ENCODE measurements around the gene MYOCOS.

MYOCOS gene, protein sequence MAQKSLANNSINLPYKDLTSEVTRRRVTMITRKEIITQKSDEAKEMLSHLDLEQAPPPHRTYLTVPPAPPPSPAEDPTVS

DNA sequence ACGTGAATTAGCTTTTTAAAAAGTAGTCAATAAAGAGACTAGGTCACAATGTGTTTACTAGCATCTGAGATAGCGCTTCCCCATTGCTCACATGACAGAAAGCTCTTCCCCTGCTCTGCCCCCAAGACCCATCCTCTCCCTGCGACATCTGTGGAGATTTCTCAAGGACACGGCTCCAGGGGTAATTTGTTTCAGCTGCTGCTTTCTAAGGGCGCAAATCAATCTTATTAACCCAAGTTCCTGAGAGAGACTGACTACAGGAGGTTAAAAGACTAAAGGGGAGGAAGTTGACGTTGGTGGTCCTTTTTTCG lies at the start of gene MYOCOS:
Gene MYOCOS (plus strand): TSS at position 92 of the 311 bp plus-strand sequence. CDS start 1,641 bp downstream, outside the sequence.
- H3K4me3 ChIP-seq (ENCODE audit: low read depth, low read length) = no peak within 1 kb of the TSS
- H3K27me3 ChIP-seq (ENCODE audit: control insufficient read depth, insufficient read depth, low read length) = no peaks in the 10 kb centered on the region
- H3K9ac ChIP-seq (ENCODE audit: low read depth, low read length) = no peak within 1 kb of the TSS
- H3K4me1 ChIP-seq (ENCODE audit: control insufficient read depth, insufficient read depth, low read length) = peaks cover 3% of the 10 kb centered on the region
- H3K36me3 ChIP-seq (ENCODE audit: control insufficient read depth, insufficient read depth, low read length) = no peaks in the 10 kb centered on the region
- no peaks in the 10 kb centered on the region for H3K9me3 ChIP-seq (ENCODE audit: control insufficient read depth, insufficient read depth, low read length)

DNA sequence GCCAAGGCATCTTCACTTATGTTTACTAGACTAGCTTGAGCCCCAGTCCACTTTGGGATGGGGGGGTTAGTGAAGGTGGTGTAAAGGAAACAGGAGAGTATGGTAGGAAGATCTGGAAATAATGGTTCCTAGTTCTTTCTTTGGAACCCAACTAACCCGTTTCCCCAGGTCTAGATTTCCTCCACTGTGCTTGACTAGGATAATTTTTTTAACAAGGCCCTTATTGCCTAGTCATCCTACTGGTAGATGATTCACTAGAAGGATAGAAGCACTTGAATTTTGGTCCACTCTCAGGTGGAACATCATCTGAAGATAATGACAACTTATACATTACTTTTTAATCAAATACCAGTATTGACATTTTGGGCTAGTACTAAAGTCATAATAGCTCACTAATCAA lies 45.9 kb upstream of the MYOCOS start:
- Histone ChIP-seq H3K9me3 (ENCODE audit: control insufficient read depth, insufficient read depth, low read length) (no peaks in the 10 kb centered on the region), H3K36me3 (ENCODE audit: control insufficient read depth, insufficient read depth, low read length) (peaks cover 21% of the 10 kb centered on the region), H3K4me3 (ENCODE audit: low read depth, low read length) (no peak overlapping the region), H3K9ac (ENCODE audit: low read depth, low read length) (no peak overlapping the region), H3K4me1 (ENCODE audit: control insufficient read depth, insufficient read depth, low read length) (no peaks in the 10 kb centered on the region), H3K27me3 (ENCODE audit: control insufficient read depth, insufficient read depth, low read length) (no peaks in the 10 kb centered on the region)

DNA sequence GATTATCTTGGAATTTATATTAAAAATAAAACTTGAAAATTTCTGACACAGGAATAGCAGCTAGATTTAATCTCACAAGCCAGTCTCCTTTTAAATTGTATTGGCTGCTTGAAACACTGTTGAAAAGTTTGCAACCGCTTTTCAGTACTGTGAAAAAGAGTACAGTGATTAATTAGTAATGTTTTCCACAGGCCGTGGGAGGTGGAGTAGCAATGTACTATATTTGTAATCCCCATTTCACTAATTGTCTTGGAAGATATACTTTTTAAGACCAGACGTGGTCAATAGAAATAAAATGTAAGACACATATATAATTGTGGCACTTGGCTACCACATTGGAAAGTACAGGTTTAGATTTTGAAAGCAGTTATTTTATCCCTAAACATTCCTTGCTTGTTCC lies 40.8 kb upstream of the MYOCOS start:
- Histone ChIP-seq H3K9ac (ENCODE audit: low read depth, low read length) (no peak overlapping the region), H3K36me3 (ENCODE audit: control insufficient read depth, insufficient read depth, low read length) (peaks cover 32% of the 10 kb centered on the region), H3K4me1 (ENCODE audit: control insufficient read depth, insufficient read depth, low read length) (no peaks in the 10 kb centered on the region), H3K9me3 (ENCODE audit: control insufficient read depth, insufficient read depth, low read length) (no peaks in the 10 kb centered on the region), H3K4me3 (ENCODE audit: low read depth, low read length) (no peak overlapping the region), H3K27me3 (ENCODE audit: control insufficient read depth, insufficient read depth, low read length) (no peaks in the 10 kb centered on the region)

DNA sequence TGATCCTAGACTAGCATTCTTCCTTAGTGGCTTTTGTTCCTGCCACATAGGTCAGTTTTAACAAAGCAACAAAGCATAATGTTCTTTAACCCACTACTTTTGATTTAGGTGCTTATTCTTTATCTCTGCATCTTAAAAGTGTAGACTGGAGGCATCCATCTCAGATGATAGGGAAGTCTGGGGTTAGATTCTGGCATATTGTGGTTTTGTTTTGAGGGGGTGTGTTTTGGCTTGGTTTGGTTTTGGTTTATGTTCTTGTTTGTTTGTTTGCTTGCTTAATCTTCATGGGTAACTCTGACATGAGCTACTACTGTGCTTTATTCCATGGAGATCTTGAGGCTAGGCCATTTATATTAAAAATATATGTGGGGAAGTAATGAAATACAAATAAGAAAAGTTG lies 40.3 kb upstream of the MYOCOS start:
- Histone ChIP-seq H3K27me3 (ENCODE audit: control insufficient read depth, insufficient read depth, low read length) (no peaks in the 10 kb centered on the region), H3K9me3 (ENCODE audit: control insufficient read depth, insufficient read depth, low read length) (no peaks in the 10 kb centered on the region), H3K9ac (ENCODE audit: low read depth, low read length) (no peak overlapping the region), H3K36me3 (ENCODE audit: control insufficient read depth, insufficient read depth, low read length) (peaks cover 34% of the 10 kb centered on the region), H3K4me3 (ENCODE audit: low read depth, low read length) (no peak overlapping the region), H3K4me1 (ENCODE audit: control insufficient read depth, insufficient read depth, low read length) (no peaks in the 10 kb centered on the region)

DNA sequence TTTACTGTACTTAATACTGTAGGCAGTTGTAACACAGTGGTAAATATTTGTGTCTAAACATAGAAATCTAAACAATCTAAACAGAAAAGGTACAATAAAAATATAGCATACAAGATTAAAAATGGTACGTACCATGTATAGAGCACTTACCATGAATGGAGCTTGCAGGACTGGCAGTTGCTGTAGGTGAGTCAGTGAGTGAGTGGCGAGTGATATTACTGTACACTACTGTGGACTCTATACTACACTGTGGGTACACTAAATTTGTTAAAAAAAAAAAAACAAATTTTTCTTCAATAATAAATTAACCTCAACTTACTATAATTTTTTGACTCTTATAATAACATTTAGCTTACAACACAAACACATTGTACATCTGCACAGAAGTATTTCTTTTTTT lies 39.5 kb upstream of the MYOCOS start:
- Histone ChIP-seq H3K27me3 (ENCODE audit: control insufficient read depth, insufficient read depth, low read length) (no peaks in the 10 kb centered on the region), H3K36me3 (ENCODE audit: control insufficient read depth, insufficient read depth, low read length) (peaks cover 41% of the 10 kb centered on the region), H3K4me1 (ENCODE audit: control insufficient read depth, insufficient read depth, low read length) (no peaks in the 10 kb centered on the region), H3K9ac (ENCODE audit: low read depth, low read length) (no peak overlapping the region), H3K4me3 (ENCODE audit: low read depth, low read length) (no peak overlapping the region), H3K9me3 (ENCODE audit: control insufficient read depth, insufficient read depth, low read length) (no peaks in the 10 kb centered on the region)

DNA sequence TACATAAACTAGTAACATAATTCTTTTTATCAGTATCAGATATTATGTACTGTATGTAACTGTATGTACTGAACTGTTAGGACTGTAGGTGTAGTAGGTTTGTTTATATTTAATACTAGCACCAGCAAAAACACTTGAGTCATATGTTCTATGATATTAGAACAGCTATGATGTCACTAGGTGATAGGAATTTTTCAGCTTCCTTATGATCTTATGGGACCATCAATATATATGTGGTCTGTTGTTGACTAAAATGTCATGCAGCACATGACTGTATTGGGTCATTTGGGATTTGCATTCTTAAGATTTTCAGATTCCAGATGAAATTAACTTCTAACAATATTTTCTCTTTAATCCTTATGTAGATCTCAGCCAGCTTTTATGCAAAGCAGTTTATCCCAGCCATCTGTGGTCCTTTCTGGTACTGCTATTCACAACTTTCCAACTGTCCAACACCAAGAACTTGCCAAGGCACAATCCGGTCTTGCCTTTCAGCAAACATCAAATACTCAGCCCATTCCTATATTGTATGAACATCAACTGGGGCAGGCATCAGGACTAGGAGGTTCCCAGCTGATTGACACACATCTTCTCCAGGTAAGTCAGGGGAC lies 38.3 kb upstream of the MYOCOS start:
- Histone ChIP-seq H3K9ac (ENCODE audit: low read depth, low read length) (no peak overlapping the region), H3K36me3 (ENCODE audit: control insufficient read depth, insufficient read depth, low read length) (peaks cover 35% of the 10 kb centered on the region), H3K4me1 (ENCODE audit: control insufficient read depth, insufficient read depth, low read length) (no peaks in the 10 kb centered on the region), H3K27me3 (ENCODE audit: control insufficient read depth, insufficient read depth, low read length) (no peaks in the 10 kb centered on the region), H3K4me3 (ENCODE audit: low read depth, low read length) (no peak overlapping the region), H3K9me3 (ENCODE audit: control insufficient read depth, insufficient read depth, low read length) (no peaks in the 10 kb centered on the region)

DNA sequence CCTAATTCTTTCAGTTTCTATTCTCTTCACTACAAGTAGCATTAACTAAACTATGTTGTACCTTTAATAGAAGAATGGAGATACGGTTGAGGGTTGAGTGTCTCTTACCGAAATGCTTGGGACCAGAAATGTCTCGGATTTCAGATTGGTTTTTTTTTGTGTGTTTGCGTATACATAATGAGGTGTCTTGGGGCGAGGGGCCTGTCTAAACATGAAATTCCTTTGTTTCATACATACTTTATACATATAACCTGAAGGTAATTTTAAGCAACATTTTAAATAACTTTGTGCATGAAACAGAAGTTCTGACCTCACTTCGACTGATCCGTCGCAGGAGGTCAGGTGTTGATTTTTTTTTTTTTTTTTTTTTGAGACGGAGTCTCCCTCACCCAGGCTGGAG lies 36.3 kb upstream of the MYOCOS start:
- Histone ChIP-seq H3K4me3 (ENCODE audit: low read depth, low read length) (no peak overlapping the region), H3K27me3 (ENCODE audit: control insufficient read depth, insufficient read depth, low read length) (no peaks in the 10 kb centered on the region), H3K9ac (ENCODE audit: low read depth, low read length) (no peak overlapping the region), H3K4me1 (ENCODE audit: control insufficient read depth, insufficient read depth, low read length) (no peaks in the 10 kb centered on the region), H3K9me3 (ENCODE audit: control insufficient read depth, insufficient read depth, low read length) (no peaks in the 10 kb centered on the region), H3K36me3 (ENCODE audit: control insufficient read depth, insufficient read depth, low read length) (peaks cover 36% of the 10 kb centered on the region)

DNA sequence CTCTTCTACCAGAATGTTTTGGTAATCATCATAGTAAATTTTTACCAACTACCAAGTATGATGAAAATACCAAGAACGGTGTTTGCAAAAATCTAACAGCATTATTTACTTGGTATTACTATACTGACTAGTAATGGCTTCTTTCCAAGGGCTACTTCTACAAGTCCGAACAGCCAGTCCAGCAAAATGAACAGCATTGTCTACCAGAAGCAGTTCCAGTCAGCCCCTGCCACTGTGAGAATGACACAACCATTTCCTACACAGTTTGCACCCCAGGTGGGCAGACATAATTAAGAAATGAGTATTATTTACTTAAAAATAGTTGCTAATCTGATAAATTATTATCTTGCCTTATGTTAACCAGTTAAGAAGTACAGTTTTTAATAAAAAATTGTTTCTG lies 33.8 kb upstream of the MYOCOS start:
- peaks cover 44% of the 10 kb centered on the region for H3K36me3 ChIP-seq (ENCODE audit: control insufficient read depth, insufficient read depth, low read length)
- H3K4me1 ChIP-seq (ENCODE audit: control insufficient read depth, insufficient read depth, low read length) = no peaks in the 10 kb centered on the region
- no peak overlapping the region for H3K9ac ChIP-seq (ENCODE audit: low read depth, low read length)
- no peaks in the 10 kb centered on the region for H3K9me3 ChIP-seq (ENCODE audit: control insufficient read depth, insufficient read depth, low read length)
- no peak overlapping the region for H3K4me3 ChIP-seq (ENCODE audit: low read depth, low read length)
- H3K27me3 ChIP-seq (ENCODE audit: control insufficient read depth, insufficient read depth, low read length) = no peaks in the 10 kb centered on the region

DNA sequence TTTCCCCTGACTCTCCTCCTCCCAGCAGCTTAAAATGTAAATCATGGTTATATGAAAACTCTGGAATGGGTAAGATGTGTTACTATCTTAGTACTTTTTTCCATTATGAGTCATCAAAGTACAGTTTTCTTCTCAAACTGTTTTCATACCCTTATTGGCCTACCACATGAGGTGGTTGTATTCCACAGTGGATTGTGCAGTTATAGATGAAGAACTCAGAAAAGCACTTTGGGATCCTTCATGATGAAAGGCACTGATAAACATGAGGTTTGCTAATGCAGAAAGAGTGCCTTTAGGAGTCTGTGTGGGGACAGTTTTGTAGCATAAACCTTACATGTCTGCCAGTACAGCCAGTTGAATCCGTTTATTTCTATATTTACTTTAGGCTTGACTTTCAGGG lies 32.0 kb upstream of the MYOCOS start:
- no peaks in the 10 kb centered on the region for H3K4me1 ChIP-seq (ENCODE audit: control insufficient read depth, insufficient read depth, low read length)
- H3K36me3 ChIP-seq (ENCODE audit: control insufficient read depth, insufficient read depth, low read length) = peaks cover 34% of the 10 kb centered on the region
- H3K27me3 ChIP-seq (ENCODE audit: control insufficient read depth, insufficient read depth, low read length) = no peaks in the 10 kb centered on the region
- no peak overlapping the region for H3K9ac ChIP-seq (ENCODE audit: low read depth, low read length)
- H3K9me3 ChIP-seq (ENCODE audit: control insufficient read depth, insufficient read depth, low read length) = no peaks in the 10 kb centered on the region
- no peak overlapping the region for H3K4me3 ChIP-seq (ENCODE audit: low read depth, low read length)

DNA sequence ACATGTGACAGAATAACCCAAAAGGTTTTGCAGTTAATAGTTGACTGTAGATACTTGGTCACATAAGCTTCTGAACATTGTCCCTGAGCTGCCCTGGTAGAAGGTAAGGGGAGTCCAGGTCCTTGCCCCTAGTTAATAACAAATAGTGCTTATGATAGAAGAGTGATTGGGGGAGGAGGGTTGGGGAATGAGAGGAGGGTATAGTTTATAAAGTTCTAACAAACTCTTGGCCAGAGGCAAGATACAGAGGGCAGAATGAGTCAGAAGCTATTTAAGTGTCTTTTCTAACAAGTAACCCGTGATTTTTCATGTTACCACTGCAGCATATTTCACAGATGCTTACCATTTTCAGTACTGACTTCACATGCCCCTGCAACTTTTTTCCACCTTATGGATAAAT lies 26.7 kb upstream of the MYOCOS start:
- Histone ChIP-seq H3K9ac (ENCODE audit: low read depth, low read length) (no peak overlapping the region), H3K9me3 (ENCODE audit: control insufficient read depth, insufficient read depth, low read length) (no peaks in the 10 kb centered on the region), H3K27me3 (ENCODE audit: control insufficient read depth, insufficient read depth, low read length) (no peaks in the 10 kb centered on the region), H3K4me1 (ENCODE audit: control insufficient read depth, insufficient read depth, low read length) (no peaks in the 10 kb centered on the region), H3K4me3 (ENCODE audit: low read depth, low read length) (no peak overlapping the region), H3K36me3 (ENCODE audit: control insufficient read depth, insufficient read depth, low read length) (peaks cover 16% of the 10 kb centered on the region)

DNA sequence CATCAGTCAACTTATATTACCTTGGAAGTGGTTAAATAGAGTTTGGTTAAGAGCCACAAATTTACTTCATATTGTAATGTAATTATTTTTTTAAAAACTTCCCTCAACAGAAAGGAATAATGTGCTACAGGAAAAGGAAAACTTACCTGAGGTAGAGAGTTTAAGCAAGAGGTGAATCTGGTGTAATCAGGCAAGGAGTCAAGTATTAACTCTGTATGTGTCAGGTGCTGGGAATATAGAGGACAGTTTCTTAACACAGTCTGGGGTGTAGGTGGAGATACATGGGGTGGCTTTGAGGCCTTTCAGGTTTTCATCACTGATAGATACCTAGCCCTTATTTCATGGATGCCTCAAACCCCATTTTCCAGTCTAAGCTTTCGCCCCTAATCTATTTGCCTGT lies 25.9 kb upstream of the MYOCOS start:
- H3K9ac ChIP-seq (ENCODE audit: low read depth, low read length) = no peak overlapping the region
- peaks cover 13% of the 10 kb centered on the region for H3K36me3 ChIP-seq (ENCODE audit: control insufficient read depth, insufficient read depth, low read length)
- H3K27me3 ChIP-seq (ENCODE audit: control insufficient read depth, insufficient read depth, low read length) = no peaks in the 10 kb centered on the region
- no peak overlapping the region for H3K4me3 ChIP-seq (ENCODE audit: low read depth, low read length)
- no peaks in the 10 kb centered on the region for H3K9me3 ChIP-seq (ENCODE audit: control insufficient read depth, insufficient read depth, low read length)
- H3K4me1 ChIP-seq (ENCODE audit: control insufficient read depth, insufficient read depth, low read length) = no peaks in the 10 kb centered on the region

DNA sequence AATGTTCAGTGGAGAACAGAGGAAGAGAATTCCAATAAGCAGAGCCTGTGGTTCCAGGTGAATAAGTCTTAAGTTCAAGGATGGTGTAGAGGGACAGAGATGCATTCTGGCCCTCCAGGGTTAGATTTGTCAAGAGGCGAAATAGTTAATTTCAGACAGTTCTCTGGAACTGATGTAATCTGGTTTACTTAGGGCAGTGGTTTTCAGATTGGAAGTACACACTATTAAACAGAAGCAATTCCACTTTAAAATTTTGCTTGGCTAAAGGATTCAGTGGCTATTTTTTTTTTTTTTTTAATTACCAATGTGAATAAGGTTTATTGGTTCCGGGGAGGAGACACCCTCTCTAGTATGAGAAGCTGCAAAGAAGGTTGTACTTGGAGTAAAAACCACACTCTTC lies 25.3 kb upstream of the MYOCOS start:
- no peaks in the 10 kb centered on the region for H3K4me1 ChIP-seq (ENCODE audit: control insufficient read depth, insufficient read depth, low read length)
- H3K4me3 ChIP-seq (ENCODE audit: low read depth, low read length) = no peak overlapping the region
- no peaks in the 10 kb centered on the region for H3K9me3 ChIP-seq (ENCODE audit: control insufficient read depth, insufficient read depth, low read length)
- no peaks in the 10 kb centered on the region for H3K27me3 ChIP-seq (ENCODE audit: control insufficient read depth, insufficient read depth, low read length)
- H3K9ac ChIP-seq (ENCODE audit: low read depth, low read length) = no peak overlapping the region
- H3K36me3 ChIP-seq (ENCODE audit: control insufficient read depth, insufficient read depth, low read length) = peaks cover 9% of the 10 kb centered on the region
